ENCODE measurements around the gene PEX26.

DNA sequence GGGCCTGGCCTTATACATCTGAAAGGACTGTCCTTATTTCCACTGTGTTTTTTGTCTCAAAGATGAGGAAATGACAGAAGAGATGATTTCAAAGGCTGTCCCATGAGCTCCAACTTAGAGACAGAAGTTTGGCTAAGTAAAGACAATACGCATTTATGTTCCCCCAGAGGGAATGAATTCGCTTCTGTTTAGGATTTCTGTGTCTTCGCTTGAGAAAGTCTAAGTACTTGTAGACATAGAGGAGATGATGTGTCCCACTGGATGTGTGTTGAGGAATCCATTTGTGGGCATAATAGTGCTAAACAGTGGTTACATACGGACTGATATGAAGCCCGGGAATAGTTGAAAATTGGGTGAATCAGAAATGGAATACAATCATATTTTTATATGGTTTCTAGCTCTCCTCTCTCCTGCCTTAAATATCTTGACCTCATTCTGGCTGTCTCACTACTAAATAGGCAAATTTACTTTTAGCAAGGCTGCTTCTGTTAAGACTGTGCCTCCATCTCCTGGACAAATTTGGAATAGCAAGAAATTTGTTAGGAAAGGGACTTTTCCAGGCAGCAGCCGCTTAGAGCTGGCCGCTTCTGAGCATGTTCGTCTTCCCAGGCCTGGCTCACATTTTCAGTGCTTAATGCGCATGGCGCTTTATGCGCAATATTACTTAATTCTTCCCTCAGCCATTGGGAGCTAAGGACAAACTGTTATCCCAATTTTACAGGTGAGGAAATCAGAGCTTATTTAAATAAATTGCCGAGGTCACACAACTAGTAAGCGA, 1.9 kb upstream of the PEX26 start:
- no peak for TF ChIP-seq GATA2 (IDR thresholded peaks at IDR 0.05; ENCODE audit: low read depth, low read length)
- TF ChIP-seq GATA3 (IDR thresholded peaks at IDR 0.05; ENCODE audit: low read depth, low read length): no peak

Measured in SH-SY5Y (cell line).